ENCODE measurements around the gene TCERG1L.

Gene TCERG1L

DNA sequence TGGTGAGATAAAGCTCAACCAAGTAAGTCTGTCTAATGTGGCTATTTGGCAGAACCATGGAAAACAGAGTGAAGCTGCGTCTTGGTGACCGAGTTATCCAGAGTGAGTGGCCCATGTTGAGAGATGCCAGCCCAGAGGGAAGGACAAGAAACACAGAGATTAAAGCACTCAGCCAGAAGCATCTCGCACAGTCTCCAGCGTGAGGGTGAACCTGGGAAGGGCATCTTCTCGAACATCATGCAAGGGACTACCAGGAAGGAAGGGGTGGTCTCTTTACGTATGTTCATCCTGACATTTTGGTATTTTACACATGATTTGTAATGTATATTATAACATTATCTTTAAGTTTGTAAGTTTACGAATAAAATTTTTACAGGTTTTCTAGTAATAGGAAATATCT lies 146.4 kb downstream of the TCERG1L start:
- no peak for TF ChIP-seq CREB1 (IDR thresholded peaks at IDR 0.05; ENCODE audit: low read depth)
- no peak for TF ChIP-seq MAX (IDR thresholded peaks at IDR 0.05)
- no peak for TF ChIP-seq FOXM1 (IDR thresholded peaks at IDR 0.05; ENCODE audit: borderline replicate concordance, low read depth)
- TF ChIP-seq EGR1 (IDR thresholded peaks at IDR 0.05): no peak
- no peak for TF ChIP-seq TAF1 (IDR thresholded peaks at IDR 0.05; ENCODE audit: low read depth)
- no peak for TF ChIP-seq TCF12 (IDR thresholded peaks at IDR 0.05; ENCODE audit: low read depth)
- TF ChIP-seq ZBTB7A (IDR thresholded peaks at IDR 0.05; ENCODE audit: low read depth): no peak
- no peak for TF ChIP-seq RAD21 (IDR thresholded peaks at IDR 0.05; ENCODE audit: low read depth)
- TF ChIP-seq NFIC (IDR thresholded peaks at IDR 0.05): no peak
- no peak for TF ChIP-seq EP300 (IDR thresholded peaks at IDR 0.05; ENCODE audit: borderline replicate concordance)
- TF ChIP-seq, protein P1, sequence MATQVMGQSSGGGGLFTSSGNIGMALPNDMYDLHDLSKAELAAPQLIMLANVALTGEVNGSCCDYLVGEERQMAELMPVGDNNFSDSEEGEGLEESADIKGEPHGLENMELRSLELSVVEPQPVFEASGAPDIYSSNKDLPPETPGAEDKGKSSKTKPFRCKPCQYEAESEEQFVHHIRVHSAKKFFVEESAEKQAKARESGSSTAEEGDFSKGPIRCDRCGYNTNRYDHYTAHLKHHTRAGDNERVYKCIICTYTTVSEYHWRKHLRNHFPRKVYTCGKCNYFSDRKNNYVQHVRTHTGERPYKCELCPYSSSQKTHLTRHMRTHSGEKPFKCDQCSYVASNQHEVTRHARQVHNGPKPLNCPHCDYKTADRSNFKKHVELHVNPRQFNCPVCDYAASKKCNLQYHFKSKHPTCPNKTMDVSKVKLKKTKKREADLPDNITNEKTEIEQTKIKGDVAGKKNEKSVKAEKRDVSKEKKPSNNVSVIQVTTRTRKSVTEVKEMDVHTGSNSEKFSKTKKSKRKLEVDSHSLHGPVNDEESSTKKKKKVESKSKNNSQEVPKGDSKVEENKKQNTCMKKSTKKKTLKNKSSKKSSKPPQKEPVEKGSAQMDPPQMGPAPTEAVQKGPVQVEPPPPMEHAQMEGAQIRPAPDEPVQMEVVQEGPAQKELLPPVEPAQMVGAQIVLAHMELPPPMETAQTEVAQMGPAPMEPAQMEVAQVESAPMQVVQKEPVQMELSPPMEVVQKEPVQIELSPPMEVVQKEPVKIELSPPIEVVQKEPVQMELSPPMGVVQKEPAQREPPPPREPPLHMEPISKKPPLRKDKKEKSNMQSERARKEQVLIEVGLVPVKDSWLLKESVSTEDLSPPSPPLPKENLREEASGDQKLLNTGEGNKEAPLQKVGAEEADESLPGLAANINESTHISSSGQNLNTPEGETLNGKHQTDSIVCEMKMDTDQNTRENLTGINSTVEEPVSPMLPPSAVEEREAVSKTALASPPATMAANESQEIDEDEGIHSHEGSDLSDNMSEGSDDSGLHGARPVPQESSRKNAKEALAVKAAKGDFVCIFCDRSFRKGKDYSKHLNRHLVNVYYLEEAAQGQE (IDR thresholded peaks at IDR 0.05; ENCODE audit: low read depth): no peak
- TF ChIP-seq CEBPB (IDR thresholded peaks at IDR 0.05): no peak

- TF ChIP-seq NFIC (IDR thresholded peaks at IDR 0.05): no peak
- no peak for TF ChIP-seq EGR1 (IDR thresholded peaks at IDR 0.05)
- TF ChIP-seq, protein P1 (IDR thresholded peaks at IDR 0.05; ENCODE audit: low read depth): no peak
- TF ChIP-seq CEBPB (IDR thresholded peaks at IDR 0.05): no peak
- no peak for TF ChIP-seq CREB1 (IDR thresholded peaks at IDR 0.05; ENCODE audit: low read depth)
- no peak for TF ChIP-seq YY1 (IDR thresholded peaks at IDR 0.05; ENCODE audit: low read depth)
- TF ChIP-seq, protein P2, sequence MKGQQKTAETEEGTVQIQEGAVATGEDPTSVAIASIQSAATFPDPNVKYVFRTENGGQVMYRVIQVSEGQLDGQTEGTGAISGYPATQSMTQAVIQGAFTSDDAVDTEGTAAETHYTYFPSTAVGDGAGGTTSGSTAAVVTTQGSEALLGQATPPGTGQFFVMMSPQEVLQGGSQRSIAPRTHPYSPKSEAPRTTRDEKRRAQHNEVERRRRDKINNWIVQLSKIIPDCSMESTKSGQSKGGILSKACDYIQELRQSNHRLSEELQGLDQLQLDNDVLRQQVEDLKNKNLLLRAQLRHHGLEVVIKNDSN (IDR thresholded peaks at IDR 0.05): no peak
- TF ChIP-seq FOXM1 (IDR thresholded peaks at IDR 0.05; ENCODE audit: borderline replicate concordance, low read depth): no peak
- TF ChIP-seq TEAD4 (IDR thresholded peaks at IDR 0.05): no peak
- TF ChIP-seq TCF12 (IDR thresholded peaks at IDR 0.05; ENCODE audit: low read depth): no peak
- no peak for TF ChIP-seq RAD21 (IDR thresholded peaks at IDR 0.05; ENCODE audit: low read depth)
- no peak for TF ChIP-seq EP300 (IDR thresholded peaks at IDR 0.05; ENCODE audit: borderline replicate concordance)
- no peak for TF ChIP-seq ZBTB7A (IDR thresholded peaks at IDR 0.05; ENCODE audit: low read depth)
- no peak for TF ChIP-seq TAF1 (IDR thresholded peaks at IDR 0.05; ENCODE audit: low read depth)
- no peak for TF ChIP-seq MAX (IDR thresholded peaks at IDR 0.05)
Observed at GRCh38 chr10:131162866-131163843, 148.4 kb downstream of the TCERG1L start.

- TF ChIP-seq YY1 (IDR thresholded peaks at IDR 0.05; ENCODE audit: low read depth) (no peak), FOXM1 (IDR thresholded peaks at IDR 0.05; ENCODE audit: borderline replicate concordance, low read depth) (no peak), ZBTB7A (IDR thresholded peaks at IDR 0.05; ENCODE audit: low read depth) (no peak), EGR1 (IDR thresholded peaks at IDR 0.05) (no peak), MAX (IDR thresholded peaks at IDR 0.05) (no peak), EP300 (IDR thresholded peaks at IDR 0.05; ENCODE audit: borderline replicate concordance) (no peak), TCF12 (IDR thresholded peaks at IDR 0.05; ENCODE audit: low read depth) (no peak), CEBPB (IDR thresholded peaks at IDR 0.05) (no peak), RAD21 (IDR thresholded peaks at IDR 0.05; ENCODE audit: low read depth) (no peak), NFIC (IDR thresholded peaks at IDR 0.05) (no peak), TEAD4 (IDR thresholded peaks at IDR 0.05) (no peak), CREB1 (IDR thresholded peaks at IDR 0.05; ENCODE audit: low read depth) (no peak), TAF1 (IDR thresholded peaks at IDR 0.05; ENCODE audit: low read depth) (no peak)
- TF ChIP-seq, protein P1 (IDR thresholded peaks at IDR 0.05; ENCODE audit: low read depth): no peak
- TF ChIP-seq, protein P2 (IDR thresholded peaks at IDR 0.05): no peak
Observed at GRCh38 chr10:131162211-131162610, 149.3 kb downstream of the TCERG1L start.
